ENCODE measurements around the gene OR6C76.

The OR6C76 gene

DNA sequence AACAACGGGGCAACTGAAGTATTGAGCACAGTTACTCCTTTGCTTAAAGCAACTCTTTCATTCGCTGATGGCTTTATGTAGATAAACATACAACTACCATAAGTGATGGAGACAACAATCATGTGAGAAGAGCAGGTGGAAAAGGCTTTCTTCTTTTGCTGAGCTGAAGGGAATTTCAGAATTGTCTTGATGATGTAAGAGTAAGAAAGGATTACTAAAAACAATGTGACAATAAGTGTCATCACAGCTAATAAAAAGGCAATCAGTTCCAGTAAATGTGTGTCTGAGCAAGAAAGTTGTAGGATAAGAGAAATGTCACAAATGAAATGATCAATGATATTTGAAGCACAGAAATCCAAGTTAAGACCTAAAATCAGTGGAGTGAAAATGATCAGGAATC lies 43.2 kb downstream of the OR6C76 start:
- DNase-seq (ENCODE audit: low spot score): no peak

DNA sequence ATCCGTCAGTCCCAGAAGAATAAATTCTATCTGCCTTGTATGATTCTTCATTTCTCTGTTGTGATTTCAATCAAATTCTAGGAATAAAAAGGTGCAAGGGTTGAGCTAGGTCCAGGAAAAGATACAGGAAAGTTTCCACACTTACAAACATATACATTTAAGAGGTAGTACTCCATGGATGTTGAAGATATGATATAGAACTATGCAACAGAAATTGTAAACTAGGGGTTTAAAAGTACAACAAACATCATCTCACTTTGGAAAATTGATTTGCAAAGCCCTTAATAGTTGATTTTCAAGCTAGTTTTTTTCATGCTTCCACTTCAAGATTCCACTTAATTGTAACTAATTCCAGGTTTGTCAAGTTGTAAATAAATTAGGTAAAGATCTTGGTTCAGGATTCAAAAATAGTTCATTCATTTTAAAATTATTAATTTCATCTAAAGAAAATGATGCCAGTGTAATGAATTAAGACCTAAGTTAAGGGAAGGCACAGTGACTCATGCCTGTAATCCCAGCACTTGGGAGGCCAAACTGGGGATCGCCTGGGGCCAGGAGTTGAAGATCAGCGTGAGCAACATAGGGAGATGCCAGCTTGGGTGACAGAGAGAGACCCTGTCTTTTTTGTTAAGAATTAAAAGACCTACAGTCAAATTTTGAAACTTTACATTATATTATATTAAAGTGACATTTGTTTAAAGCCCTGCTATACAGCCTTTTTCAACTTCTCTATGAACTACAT lies 44.2 kb downstream of the OR6C76 start, which contains the start of gene OR6C70:
OR6C70 (minus strand) TSS at position 51 of the 742 bp plus-strand sequence; CDS start at position 51, 0 bp downstream.
- no peak for DNase-seq (ENCODE audit: low spot score)

DNA sequence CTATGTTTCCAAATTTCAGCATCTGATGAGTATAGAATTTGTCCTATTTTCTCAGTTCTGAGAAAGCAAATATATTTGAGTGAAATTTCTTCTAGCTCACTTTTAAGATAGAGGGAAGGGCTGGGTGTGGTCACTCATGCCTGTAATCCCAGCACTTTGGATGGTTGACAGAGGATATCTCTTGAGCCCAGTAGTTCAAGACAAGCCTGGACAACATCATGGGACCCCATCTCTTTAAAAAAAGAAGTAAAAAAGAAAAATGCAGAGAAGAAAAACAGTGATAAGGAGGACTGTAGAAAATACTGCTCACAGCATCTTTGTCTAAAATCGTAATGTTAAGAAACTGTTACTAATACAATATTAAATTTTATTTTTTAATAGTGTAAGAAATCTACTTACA lies 46.2 kb downstream of the OR6C76 start:
- no peak for DNase-seq (ENCODE audit: low spot score)
